Measurements from ENCODE around the gene ADI1. TPM values are rescaled to one million over a fixed set of nuclear protein-coding genes. Genes with fewer than 3 reads are reported as not detected.
A peak's percentile ranks its signal among the peaks of the same experiment; 100 is the strongest.

ADI1 gene
- total and polyA plus RNA-seq, 2 of the 8 experiments (the other 6 are each of a cell fraction or from before 2014, with no cell fraction given): 12.2 to 40.2 TPM

DNA sequence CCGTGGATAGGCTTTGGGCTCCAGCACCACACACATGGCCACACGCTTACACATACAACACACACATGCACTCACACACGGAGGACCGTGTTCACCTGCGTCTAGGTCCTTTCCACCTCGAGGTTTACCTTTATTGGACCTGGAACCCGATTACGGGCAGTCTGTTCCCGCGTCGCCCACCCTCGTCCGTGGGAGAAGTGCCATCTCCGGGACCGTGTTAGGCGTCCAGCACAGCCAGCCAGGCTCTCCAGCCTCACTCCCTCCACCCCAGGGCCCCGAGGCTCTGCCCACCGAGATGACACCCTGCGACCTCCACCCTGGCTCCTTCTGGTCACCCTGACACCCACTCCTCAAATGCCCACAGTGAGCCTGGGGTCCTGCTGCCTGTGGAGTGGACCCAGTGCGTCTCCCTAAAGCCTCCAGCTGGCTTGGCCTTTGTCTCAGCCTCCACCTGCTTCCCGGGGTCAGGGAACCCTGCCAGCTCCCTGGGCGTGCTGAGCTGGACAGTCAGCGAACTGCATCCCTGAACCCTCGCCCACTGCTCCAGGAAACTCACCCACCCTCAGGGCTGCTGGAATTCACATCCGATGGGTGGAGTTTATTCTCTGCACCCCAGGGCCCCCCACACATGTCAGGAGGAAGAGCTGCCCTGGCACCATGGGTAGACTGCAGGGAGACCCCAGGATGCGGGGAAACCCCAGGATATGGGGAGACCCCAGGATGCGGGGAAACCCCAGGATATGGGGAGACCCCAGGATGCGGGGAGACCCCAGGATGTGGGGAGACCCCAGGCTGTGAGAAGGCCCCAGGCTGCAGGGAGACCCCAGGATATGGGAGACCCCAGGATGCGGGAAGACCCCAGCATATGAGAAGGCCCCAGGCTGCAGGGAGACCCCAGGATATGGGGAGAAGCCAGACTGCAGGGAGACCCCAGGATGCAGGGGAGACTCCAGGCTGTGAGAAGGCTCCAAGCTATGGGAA, 33.0 kb downstream of the ADI1 start:
- DNase-seq (ENCODE audit: low read depth in 1 of 2, low spot score in 2 of 2) (no peak), FAIRE-seq (no peak)
- Histone ChIP-seq H3K27me3 (replicated peaks in 1 of 4; ENCODE audit: control insufficient read depth in 3 of 4, extremely low read depth in 1 of 4, insufficient read depth in 3 of 4, low read length in 3 of 4) (no peaks in the 10 kb centered on the region), H3K9me3 (ENCODE audit: insufficient read depth in 2 of 2, low read depth in 1 of 2, low read length in 1 of 2) (peaks cover 0 to 17% of the 10 kb centered on the region in 2 experiments; a peak in 1 of 4 replicates), H2BK15ac (ENCODE audit: low read length) (0 out of 2 replicates have a peak overlapping the region, but pooled peaks have one; percentile 46), H3K14ac (ENCODE audit: insufficient read length) (no peak overlapping the region), H3K27ac (ENCODE audit: low read depth, low read length) (no peak overlapping the region), H3K23me2 (ENCODE audit: low read depth, low read length) (0 out of 2 replicates have a peak, but pooled peaks cover 2% of the 10 kb centered on the region), H3K79me2 (ENCODE audit: control insufficient read depth in 1 of 2, insufficient read depth in 2 of 2, low read length in 2 of 2) (no peaks in the 10 kb centered on the region), H2BK20ac (ENCODE audit: low read length) (no peak overlapping the region), H2BK12ac (ENCODE audit: low read depth, low read length) (no peak overlapping the region), H3K4ac (replicated peaks; ENCODE audit: insufficient read length, low read depth, low read length) (no peak overlapping the region), H4K91ac (replicated peaks; ENCODE audit: insufficient read length, low read length) (no peak overlapping the region), H3K18ac (ENCODE audit: extremely low read depth, low read length) (no peak overlapping the region), H4K8ac (ENCODE audit: extremely low read depth, insufficient read depth, low read length) (peak overlapping the region; percentile 83), H3K23ac (ENCODE audit: insufficient read length) (no peak overlapping the region), H3K36me3 (ENCODE audit: control insufficient read depth in 2 of 4, insufficient read depth in 4 of 4, low read length in 3 of 4) (no peaks in the 10 kb centered on the region), H3K79me1 (ENCODE audit: low read depth, low read length) (no peaks in the 10 kb centered on the region), H3K56ac (replicated peaks; ENCODE audit: insufficient read length, low read depth, low read length) (no peak overlapping the region), H2AK5ac (ENCODE audit: low read depth, low read length) (no peak overlapping the region), H4K20me1 (replicated peaks in 1 of 2; ENCODE audit: control insufficient read depth in 1 of 2, insufficient read depth in 2 of 2, low read length in 2 of 2) (no peaks in the 10 kb centered on the region), H2BK5ac (ENCODE audit: low read depth, low read length) (no peak overlapping the region), H4K5ac (ENCODE audit: insufficient read length, low read depth, low read length) (no peak overlapping the region), H3K4me1 (replicated peaks in 1 of 4; ENCODE audit: control insufficient read depth in 3 of 4, insufficient read depth in 4 of 4, low read length in 3 of 4) (peaks cover 0 to 5% (median 0%) of the 10 kb centered on the region in 4 experiments; a peak in 1 of 7 replicates), H3K4me2 (ENCODE audit: insufficient read depth in 1 of 2, low read depth in 2 of 2, low read length in 2 of 2) (no peak overlapping the region), H2AFZ (ENCODE audit: low read length) (no peak overlapping the region), H3K4me3 (ENCODE audit: extremely low read depth in 1 of 4, insufficient read depth in 2 of 4, low read depth in 3 of 4, low read length in 4 of 4) (no peak overlapping the region), H3K9ac (replicated peaks in 1 of 4; ENCODE audit: extremely low read depth in 1 of 4, low read depth in 3 of 4, low read length in 3 of 4) (no peak overlapping the region), H2BK120ac (replicated peaks; ENCODE audit: low read depth, low read length) (no peak overlapping the region)
- ChIA-PET CTCF (ENCODE audit: partially characterized antibody) (interaction anchor here (0.6 to 2.1 kb wide), 2 partner anchors 12 to 25 kb away, joined by 3 to 4 read pairs; no protein-coding TSS in a partner anchor), POLR2A (ENCODE audit: partially characterized antibody) (no interaction called here)
- WGBS, 2 experiments (ENCODE audit: extremely low coverage in 1 of 2, insufficient coverage in 1 of 2, insufficient read length in 1 of 2, insufficient replicate concordance in 2 of 2, low coverage in 1 of 2, low lambda C conversion rate in 2 of 2, missing lambda C conversion rate in 1 of 2): 90% methylated on average over 25 of the region's 29 CpGs; no CpG with 5 or more reads in 1 of the 2 experiments
- no peak for TF ChIP-seq CEBPB (IDR thresholded peaks at IDR 0.05; ENCODE audit: low read depth, low read length)
- no peak for TF ChIP-seq HDAC6 (IDR thresholded peaks at IDR 0.05; ENCODE audit: low read depth, low read length)
- no peak for TF ChIP-seq SUZ12 (IDR thresholded peaks at IDR 0.05; ENCODE audit: low read length)
- no peak for TF ChIP-seq GTF2F1 (IDR thresholded peaks at IDR 0.05; ENCODE audit: borderline replicate concordance, low read depth, low read length)
- no peak for TF ChIP-seq JUND (IDR thresholded peaks at IDR 0.05; ENCODE audit: low read length)
- TF ChIP-seq SAP30 (IDR thresholded peaks at IDR 0.05; ENCODE audit: insufficient read depth, insufficient replicate concordance, low read length): no peak
- TF ChIP-seq RNF2 (IDR thresholded peaks at IDR 0.05; ENCODE audit: borderline replicate concordance, low read depth, low read length, missing control alignments, poor library complexity, severe bottlenecking): no peak
- no peak for TF ChIP-seq GABPA (IDR thresholded peaks at IDR 0.05; ENCODE audit: borderline replicate concordance, insufficient read depth, low read length)
- TF ChIP-seq KDM5A (IDR thresholded peaks at IDR 0.05; ENCODE audit: low read length): no peak
- TF ChIP-seq YY1 (IDR thresholded peaks at IDR 0.05; ENCODE audit: low read depth, low read length): no peak
- no peak for TF ChIP-seq SRF (IDR thresholded peaks at IDR 0.05; ENCODE audit: low read depth, low read length)

Measured in H1 (cell line).